Measurements from ENCODE around the gene ARPC1B.
"Not testable (repeated sequence)": the region's sequence is repeated elsewhere in the genome, so short reads cannot be mapped to it uniquely, and the experiment has no call there.

GRCh38 chr7:99431756-99432540 is 57.4 kb downstream of the ARPC1B start:
- not testable (repeated sequence) for TF ChIP-seq CTCF, POLR2A (IDR thresholded peaks at IDR 0.05)

Measured in thyroid gland (tissue), 4 donors.